Measurements from ENCODE around the gene ZFP36L2. TPM values are rescaled to one million over a fixed set of nuclear protein-coding genes. Genes with fewer than 3 reads are reported as not detected.

The ZFP36L2 gene
- total and polyA plus RNA-seq, 9 of the 15 experiments (the other 6 are each of a cell fraction or from before 2014, with no cell fraction given): 4.1 to 60.6 (median 20.3) TPM

GRCh38 chr2:43226955-43227829 lies 786 bp upstream of the ZFP36L2 start (continued):
- TF ChIP-seq EZH2 (IDR thresholded peaks at IDR 0.05; ENCODE audit: borderline replicate concordance, low read depth, low read length): no peak
- peak; percentile 45; the same call in 1 of the 2 replicates for TF ChIP-seq FOXP1 (CRISPR knock-in tag; IDR thresholded peaks at IDR 0.05)
- TF ChIP-seq ZEB2 (IDR thresholded peaks at IDR 0.05): no peak
- no peak for TF ChIP-seq ZNF830 (CRISPR knock-in tag; IDR thresholded peaks at IDR 0.05)
- TF ChIP-seq DLX4 (CRISPR knock-in tag; IDR thresholded peaks at IDR 0.05): no peak
- TF ChIP-seq TEAD2 (tag; IDR thresholded peaks at IDR 0.05): no peak
- TF ChIP-seq MXD1 (CRISPR knock-in tag; IDR thresholded peaks at IDR 0.05; ENCODE audit: borderline replicate concordance, poor library complexity, severe bottlenecking): peak; percentile 64
- no peak for TF ChIP-seq ZNF12 (CRISPR knock-in tag; IDR thresholded peaks at IDR 0.05)
- peak; percentile 77 to 90 for TF ChIP-seq FOXA3 (CRISPR knock-in tag; conservative IDR thresholded peaks at IDR 0.05 in 1 of 2, IDR thresholded peaks at IDR 0.05 in 1 of 2)
- no peak for TF ChIP-seq FOXO4 (CRISPR knock-in tag; IDR thresholded peaks at IDR 0.05)
- peak; percentile 92 for TF ChIP-seq BRD4 (IDR thresholded peaks at IDR 0.05)
- TF ChIP-seq ZNF165 (CRISPR knock-in tag; IDR thresholded peaks at IDR 0.05; ENCODE audit: borderline replicate concordance): no peak
- peak; percentile 20; the same call in 1 of the 2 replicates for TF ChIP-seq JUND (IDR thresholded peaks at IDR 0.05; ENCODE audit: borderline replicate concordance, low read depth, low read length)
- TF ChIP-seq JUND (tag; IDR thresholded peaks at IDR 0.05; ENCODE audit: borderline replicate concordance, low read depth, low read length): no peak; the same call in 2 of the 3 replicates
- TF ChIP-seq ZNF133 (CRISPR knock-in tag; IDR thresholded peaks at IDR 0.05): no peak
- TF ChIP-seq ZNF407 (IDR thresholded peaks at IDR 0.05; ENCODE audit: low read depth): no peak
- TF ChIP-seq RUNX1 (IDR thresholded peaks at IDR 0.05; ENCODE audit: low read depth): no peak

All from K562 (cell line).